GM19193 (cell line): ENCODE measurements around the gene NUDT6.

ENCODE experiments used
- POLR2A ChIP-seq: IDR thresholded peaks from 4 replicates; pipeline ENCODE4 v1.6.1; 2011; ENCODE audit not compliant: insufficient read depth, insufficient read length; ENCODE audit errors: extremely low read depth

NUDT6 gene

DNA sequence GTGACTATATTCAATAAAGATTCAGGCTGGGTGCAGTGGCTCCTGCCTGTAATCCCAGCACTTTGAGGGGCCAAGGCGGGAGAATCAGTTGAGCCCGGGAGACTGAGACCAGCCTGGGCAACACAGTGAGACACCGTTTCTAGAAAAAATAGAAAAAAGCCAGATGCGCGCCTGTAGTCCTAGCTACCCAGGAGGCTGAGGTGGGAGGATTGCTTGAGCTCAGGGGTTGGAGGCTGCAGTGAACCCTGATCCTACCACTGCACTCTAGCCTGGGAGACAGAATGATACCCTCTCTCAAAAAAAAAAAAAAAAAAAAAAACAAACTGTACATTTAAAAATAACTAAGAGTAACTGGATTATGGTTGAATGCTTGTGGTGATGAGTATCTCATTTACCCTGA lies 1.1 kb downstream of the NUDT6 start:
- TF ChIP-seq POLR2A: no peak

DNA sequence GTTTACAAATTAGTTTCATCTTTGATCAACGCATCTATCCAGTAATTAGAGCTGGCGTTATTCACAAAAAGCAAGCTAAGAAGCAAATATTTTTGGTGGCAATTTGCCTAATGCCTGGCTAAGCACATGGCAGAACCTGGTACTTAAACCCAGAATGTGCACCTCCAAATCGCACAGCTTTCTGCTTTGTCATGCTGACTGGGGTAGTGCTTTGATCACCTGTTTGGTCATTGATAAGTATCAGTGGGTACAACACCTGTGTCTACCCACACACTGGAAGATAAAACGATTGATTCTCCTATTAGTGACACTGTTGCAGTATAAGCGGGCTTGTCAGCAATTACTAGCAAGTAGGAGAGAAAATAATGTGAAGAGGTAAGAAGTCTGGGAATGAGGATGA lies 1.9 kb downstream of the NUDT6 start:
- TF ChIP-seq POLR2A: no peak

DNA sequence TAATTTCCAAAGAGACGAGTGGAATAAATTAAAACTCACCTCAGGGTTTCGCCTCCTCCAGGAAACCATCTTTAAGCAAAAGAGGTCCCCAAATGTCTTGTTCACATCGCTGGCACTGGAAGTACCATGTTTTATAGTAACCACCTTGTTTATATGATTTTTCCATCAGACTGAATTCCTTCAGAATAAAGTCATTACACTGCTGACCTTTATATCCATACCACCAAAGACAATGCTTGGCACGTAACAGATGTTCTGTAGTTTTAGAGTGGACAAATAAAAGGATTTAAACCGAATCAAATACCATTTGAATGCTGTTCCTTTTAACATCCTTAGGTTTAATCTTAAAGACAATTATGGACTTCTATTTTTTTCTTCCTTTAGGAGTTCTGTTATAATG lies 4.7 kb downstream of the NUDT6 start:
- TF ChIP-seq POLR2A: no peak

DNA sequence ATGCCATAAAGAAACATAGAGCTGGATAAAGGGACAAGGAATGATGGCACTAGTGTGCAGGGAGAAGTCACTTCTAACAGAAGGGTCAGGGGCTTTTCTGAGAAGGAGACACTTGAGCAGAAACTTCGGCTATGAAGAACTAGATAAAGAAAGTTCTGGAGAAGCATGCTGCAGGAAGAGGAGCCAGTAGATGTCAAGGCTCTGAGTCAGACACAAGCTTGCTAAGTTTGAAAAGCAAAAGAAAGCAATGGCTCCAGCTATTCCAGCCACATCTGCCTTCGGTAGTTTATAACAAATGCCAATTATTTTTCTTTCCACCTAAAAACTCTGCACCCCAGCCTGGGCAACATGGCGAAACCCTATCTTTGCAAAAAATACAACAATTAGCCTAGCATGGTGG lies 7.5 kb downstream of the NUDT6 start:
- no peak for TF ChIP-seq POLR2A

DNA sequence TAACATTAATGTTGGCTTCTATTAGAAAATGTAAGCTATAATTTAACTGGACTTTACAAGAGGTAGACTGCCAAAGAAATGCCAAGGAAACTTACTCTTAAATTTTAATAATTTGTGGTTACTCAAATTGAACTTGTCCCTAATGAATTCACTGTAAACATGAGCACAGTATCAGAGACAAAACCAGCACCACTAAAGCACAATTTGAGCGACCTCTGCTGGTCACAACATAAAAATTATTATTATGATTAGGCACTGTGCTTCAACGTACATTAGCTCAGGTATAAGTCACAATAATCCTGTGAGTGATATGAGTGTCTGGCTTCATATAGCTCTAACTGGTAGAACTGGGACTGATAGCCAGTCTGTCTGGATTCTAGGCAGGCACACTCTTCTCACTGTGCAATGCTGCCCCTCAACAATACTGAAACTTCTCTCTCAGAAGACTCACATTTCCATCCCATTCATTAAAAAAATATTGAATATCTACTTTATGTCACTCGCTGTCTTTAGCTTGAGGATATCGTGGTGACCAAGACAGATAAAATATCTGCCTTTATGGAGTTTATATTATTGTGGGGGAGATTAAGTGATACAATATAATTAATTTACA lies 8.0 kb downstream of the NUDT6 start:
- no peak for TF ChIP-seq POLR2A

DNA sequence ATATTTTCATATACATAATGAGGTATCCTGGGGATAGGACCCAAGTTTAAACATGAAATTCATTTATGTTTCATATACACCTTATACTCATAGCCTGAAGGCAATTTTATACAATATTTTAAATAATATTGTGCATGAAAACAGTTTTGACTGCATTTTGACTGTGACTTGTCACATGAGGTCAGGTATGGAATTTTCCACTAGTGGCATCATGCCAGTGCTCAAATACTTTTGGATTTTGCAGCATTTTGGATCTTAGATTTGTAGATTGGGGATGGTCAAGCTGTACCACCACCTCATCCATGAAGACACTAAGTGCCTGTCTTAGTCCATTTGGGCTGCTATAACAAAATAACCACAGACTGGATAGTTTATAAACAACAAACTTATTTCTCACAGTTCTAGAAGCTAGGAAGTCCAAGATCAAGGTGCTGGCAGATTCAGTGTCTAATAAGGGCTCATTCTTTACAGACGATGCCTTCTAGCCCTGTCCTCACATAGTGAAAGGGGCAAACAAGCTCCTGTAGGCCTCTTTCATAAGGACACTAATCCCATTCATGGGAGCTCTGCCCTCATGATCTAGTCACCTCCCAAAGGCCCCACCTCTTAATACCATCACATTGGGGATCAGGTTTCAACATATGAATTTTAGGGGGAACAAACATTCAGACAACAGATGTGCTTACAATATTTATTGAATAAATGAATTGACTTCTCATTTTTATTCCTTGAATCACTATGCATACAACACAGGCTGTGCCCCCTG lies 9.4 kb downstream of the NUDT6 start:
- no peak for TF ChIP-seq POLR2A

DNA sequence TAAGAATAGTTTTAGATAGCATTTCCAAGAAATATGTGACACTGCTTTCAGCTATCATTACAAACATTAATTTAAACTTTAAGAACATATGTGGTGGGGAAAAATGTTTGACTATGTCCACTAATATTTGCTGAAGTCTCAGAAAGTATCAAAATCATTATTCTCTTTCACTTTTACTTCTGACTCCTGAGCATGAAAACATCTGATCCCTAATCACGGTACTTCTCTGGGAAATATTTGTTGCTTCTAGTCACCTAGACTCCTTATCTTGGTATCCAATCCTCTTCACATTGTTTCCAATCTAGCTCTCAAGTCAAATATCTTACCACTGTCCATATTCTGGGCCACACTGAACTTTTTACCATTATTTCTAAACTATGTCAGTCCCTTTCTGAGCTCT lies 10.8 kb downstream of the NUDT6 start:
- no peak for TF ChIP-seq POLR2A

DNA sequence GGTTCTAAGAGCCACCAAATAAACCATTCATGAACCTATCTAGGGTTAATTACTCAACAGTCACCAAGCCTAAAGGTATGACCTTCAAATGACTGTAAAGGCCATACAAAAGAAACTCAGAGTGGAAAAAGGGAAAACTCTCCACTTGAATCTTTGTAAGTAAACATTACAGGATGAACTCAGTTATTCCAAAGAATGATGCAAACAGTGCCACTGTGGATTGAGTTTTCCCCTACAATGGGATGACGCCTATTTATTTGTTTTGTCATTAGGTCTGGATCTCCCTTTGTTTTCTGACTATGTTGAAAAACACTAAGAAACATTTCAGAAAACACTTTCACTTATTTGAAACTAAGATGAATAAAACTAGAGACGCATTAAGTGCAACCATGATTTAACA lies 12.7 kb downstream of the NUDT6 start:
- TF ChIP-seq POLR2A: no peak

DNA sequence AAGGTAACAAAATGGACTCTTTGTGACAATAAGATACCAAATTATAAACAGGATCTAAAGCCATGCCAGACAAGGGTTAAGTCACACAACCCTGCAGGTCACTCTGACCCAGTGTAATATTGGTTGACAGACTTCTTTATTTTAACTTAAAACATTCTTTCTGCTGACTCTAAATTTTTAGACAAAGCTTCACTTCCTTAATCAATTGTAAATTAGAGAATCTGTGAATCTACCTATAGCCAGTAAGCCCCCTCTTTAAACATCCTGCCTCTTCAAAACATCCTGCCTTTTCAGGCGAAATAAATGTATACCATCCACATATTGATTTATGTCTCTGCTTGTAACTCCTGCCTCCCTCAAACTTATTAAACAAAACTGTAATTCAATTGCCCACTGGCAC lies 14.2 kb downstream of the NUDT6 start:
- no peak for TF ChIP-seq POLR2A

DNA sequence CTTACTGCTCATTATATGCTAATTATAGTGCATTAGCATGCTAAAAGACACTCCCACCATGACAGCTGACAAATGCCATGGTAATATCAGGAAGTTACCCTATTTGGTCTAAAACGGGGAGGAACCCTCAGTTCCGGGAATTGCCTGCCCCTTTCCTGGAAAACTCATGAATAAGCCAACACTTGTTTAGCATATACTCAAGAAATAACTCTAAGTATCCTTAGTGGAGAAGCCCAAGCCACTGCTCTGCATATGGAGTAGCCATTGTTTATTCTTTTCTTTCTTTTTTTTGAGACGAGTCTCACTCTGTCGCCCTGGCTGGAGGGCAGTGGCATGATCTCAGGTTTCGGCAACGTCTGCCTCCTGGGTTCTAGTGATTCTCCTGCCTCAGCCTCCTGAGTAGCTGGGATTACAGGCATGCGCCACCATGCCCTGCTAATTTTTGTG lies 15.5 kb downstream of the NUDT6 start:
- no peak for TF ChIP-seq POLR2A

DNA sequence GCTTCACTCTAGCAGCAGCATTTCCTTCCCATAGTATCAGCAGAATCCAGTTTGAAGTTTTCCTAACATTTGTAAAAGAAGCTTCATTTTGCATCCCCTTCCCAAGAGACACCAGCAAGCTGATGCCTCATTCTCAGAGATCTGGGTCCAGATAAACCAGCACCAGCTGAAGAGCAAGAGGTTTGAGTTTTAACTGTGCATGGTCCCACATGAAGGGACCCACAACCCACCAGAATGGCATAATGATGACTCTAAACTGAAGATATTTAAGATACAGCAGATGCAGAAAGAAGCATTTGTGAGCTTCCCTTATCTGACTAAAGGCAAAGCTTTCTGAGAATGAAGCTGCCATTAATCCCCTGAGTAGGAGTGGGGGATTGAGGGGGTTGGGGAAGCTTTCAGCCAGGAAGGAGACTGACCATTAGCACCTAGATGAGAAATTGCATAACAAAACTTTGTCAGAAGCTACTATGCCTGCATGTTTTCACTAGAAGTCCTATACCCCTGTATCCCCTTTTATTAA lies 18.6 kb downstream of the NUDT6 start:
- TF ChIP-seq POLR2A: no peak

DNA sequence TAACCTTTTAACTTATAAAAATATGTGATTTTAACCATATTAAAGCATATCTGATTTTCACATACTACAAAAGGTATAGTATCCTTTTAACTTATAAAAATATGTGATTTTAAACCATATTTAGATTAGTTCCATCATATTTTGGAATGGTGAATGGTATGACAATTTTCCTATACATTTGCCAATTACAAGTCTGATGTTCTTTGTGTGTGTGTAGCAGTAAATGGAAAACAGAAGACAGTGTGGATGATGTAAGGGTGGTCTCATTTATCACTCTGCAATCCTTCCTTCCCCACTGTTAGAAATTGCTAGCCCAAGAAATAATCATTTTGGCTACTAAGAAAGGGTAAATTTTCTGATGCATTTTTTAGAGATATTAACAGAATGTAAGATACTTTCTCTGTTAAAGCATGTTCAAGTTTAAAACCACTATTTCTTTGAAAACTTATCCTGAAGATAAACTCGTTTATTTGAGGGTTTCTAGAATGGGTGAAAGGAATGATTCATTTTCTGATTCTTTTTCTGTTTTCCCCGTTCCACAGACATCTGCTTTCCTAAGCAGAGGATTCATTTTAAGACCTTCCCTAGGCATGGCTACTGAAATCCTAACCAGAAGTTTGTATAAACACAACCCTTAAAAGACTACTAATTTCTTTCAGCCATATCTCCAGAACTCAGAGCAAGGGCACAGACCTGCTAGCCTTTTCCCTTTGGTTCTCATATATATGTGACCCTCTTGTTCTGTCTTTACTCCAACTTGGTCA lies 21.0 kb downstream of the NUDT6 start:
- TF ChIP-seq POLR2A: no peak

DNA sequence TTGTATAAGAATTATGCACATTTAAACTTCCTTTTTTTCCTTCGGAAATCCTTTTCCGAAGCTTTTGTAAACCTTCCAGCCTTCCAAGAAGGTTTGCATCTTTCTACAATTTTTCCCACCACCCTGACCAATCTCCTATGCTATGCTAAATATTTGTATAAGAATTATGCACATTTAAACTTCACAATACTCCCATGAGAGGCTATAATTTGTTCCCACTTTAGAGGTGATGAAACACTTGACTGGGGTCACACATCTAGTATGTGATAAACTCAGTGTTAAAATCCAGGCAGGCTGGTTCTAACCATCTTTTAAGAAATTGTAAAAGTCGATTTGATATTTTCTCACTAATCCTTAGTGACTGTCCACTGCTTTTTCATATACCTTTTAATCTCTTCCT lies 22.1 kb downstream of the NUDT6 start:
- TF ChIP-seq POLR2A: no peak

DNA sequence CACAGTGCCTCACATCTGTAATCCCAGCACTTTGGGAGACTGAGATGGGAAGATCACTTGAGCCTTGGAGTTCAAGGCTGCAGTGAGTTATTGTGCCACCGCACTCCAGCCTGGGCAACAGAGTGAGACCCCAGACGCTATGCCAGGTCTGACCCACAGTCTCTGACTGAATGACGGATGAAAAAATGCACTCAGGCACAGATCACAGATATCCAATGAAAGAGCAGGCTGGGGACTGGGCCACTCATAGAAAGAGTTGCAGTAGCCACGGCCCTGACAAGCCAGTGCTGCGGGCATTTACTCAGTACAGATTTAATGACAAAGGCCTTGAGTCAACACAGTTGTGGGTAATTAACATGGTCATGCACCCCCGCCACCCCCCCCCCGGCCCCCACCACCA lies 22.7 kb downstream of the NUDT6 start:
- no peak for TF ChIP-seq POLR2A

DNA sequence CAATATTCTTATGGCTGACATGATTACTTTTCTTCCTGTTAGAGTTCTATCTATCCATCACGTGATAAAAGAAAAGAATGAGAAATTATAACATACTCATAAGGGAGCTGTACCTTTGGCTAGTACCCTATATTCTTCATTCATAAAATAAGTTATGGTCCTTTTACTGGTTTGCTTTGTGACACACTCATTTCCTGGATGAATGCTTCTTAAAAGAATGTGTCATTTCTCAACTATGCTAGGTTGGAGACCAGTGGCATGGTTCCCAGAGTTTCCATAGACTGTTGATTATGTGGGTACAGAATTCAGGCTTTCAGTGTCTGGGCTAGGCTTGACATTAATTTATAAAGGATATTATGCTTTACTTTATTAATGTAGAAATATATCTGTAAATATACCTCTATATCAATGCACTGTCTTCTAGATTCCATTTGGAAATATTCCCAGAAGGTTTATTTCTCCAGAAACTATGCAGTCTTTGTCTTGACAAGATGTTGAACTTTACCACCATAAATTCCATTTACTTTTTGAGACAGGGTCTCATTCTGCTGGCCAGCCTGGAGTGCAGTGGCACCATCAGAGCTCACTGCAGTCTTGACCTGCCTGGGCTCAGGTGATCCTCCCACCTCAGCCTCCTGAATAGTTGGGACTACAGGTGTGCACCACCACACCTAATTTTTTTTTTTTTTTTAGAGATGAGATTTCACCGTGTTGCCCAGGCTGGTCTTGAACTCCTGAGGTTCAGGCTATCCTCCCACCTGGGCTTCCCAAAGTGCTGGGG lies 23.8 kb downstream of the NUDT6 start:
- TF ChIP-seq POLR2A: no peak
